Mononuclear cell (primary cell): Measurements from ENCODE around the gene LDB3. TPM values are rescaled to one million over a fixed set of nuclear protein-coding genes. Genes with fewer than 3 reads are reported as not detected.

Source experiments
- H3K27me3 ChIP-seq: 2 replicates; pipeline ENCODE4 v1.6.0; 2011; ENCODE audit warnings: low read length, control low read depth; ENCODE audit not compliant: insufficient read depth
- H3K4me1 ChIP-seq: 2 replicates; pipeline ENCODE4 v1.5.1; 2011; ENCODE audit warnings: mild to moderate bottlenecking, low read length, control low read depth; ENCODE audit not compliant: insufficient read depth
- H3K4me3 ChIP-seq: 2 replicates; pipeline ENCODE4 v1.5.1; 2011; ENCODE audit warnings: mild to moderate bottlenecking, low read length, moderate library complexity
- H3K9me3 ChIP-seq: 2 replicates; pipeline ENCODE4 v1.5.1; 2011; ENCODE audit warnings: low read depth, mild to moderate bottlenecking, control low read depth, low read length
- total RNA-seq: library from RNA; depleted of rRNA; stranded (reverse); fragments of >200 nt; gene quantifications from one replicate; pipeline ENCODE4 v1.2.3, GENCODE V29; 2012

Gene LDB3
- total RNA-seq, 1 donor = not detected

GRCh38 chr10:86684331-86685097 lies 16.2 kb downstream of the LDB3 start:
- Histone ChIP-seq H3K27me3 (no peaks in the 10 kb centered on the region), H3K4me3 (no peak overlapping the region), H3K9me3 (no peaks in the 10 kb centered on the region), H3K4me1 (no peaks in the 10 kb centered on the region)

- Histone ChIP-seq H3K4me1 (no peaks in the 10 kb centered on the region), H3K9me3 (no peaks in the 10 kb centered on the region), H3K27me3 (no peaks in the 10 kb centered on the region), H3K4me3 (no peak overlapping the region)
Measured at GRCh38 chr10:86685416-86685815, 17.1 kb downstream of the LDB3 start.

- Histone ChIP-seq H3K27me3 (no peaks in the 10 kb centered on the region), H3K4me3 (no peak overlapping the region), H3K4me1 (no peaks in the 10 kb centered on the region), H3K9me3 (no peaks in the 10 kb centered on the region)
Measured at GRCh38 chr10:86685893-86686632, 17.8 kb downstream of the LDB3 start.

- Histone ChIP-seq H3K27me3 (no peaks in the 10 kb centered on the region), H3K4me1 (no peaks in the 10 kb centered on the region), H3K9me3 (no peaks in the 10 kb centered on the region), H3K4me3 (no peak overlapping the region)
Measured at GRCh38 chr10:86686972-86687371, 18.7 kb downstream of the LDB3 start.

GRCh38 chr10:86687750-86688149 lies 19.4 kb downstream of the LDB3 start:
- Histone ChIP-seq H3K4me1 (no peaks in the 10 kb centered on the region), H3K27me3 (no peaks in the 10 kb centered on the region), H3K4me3 (no peak overlapping the region), H3K9me3 (no peaks in the 10 kb centered on the region)

GRCh38 chr10:86688398-86688921 lies 20.1 kb downstream of the LDB3 start:
- Histone ChIP-seq H3K4me1 (no peaks in the 10 kb centered on the region), H3K9me3 (no peaks in the 10 kb centered on the region), H3K27me3 (no peaks in the 10 kb centered on the region), H3K4me3 (no peak overlapping the region)

- H3K4me3 ChIP-seq = no peak overlapping the region
- H3K4me1 ChIP-seq = no peaks in the 10 kb centered on the region
- no peaks in the 10 kb centered on the region for H3K9me3 ChIP-seq
- H3K27me3 ChIP-seq = no peaks in the 10 kb centered on the region
Measured at GRCh38 chr10:86689146-86689545, 20.8 kb downstream of the LDB3 start.

GRCh38 chr10:86690231-86690630 lies 21.9 kb downstream of the LDB3 start:
- Histone ChIP-seq H3K4me3 (no peak overlapping the region), H3K27me3 (no peaks in the 10 kb centered on the region), H3K9me3 (no peaks in the 10 kb centered on the region)

GRCh38 chr10:86690657-86691084 lies 22.4 kb downstream of the LDB3 start:
- H3K27me3 ChIP-seq = no peaks in the 10 kb centered on the region
- H3K9me3 ChIP-seq = no peaks in the 10 kb centered on the region
- no peak overlapping the region for H3K4me3 ChIP-seq
- no peaks in the 10 kb centered on the region for H3K4me1 ChIP-seq

More at GRCh38 chr10:86690231-86690630, 21.9 kb downstream of the LDB3 start:
- H3K4me1 ChIP-seq = no peaks in the 10 kb centered on the region

- Histone ChIP-seq H3K4me3 (no peak overlapping the region), H3K4me1 (no peaks in the 10 kb centered on the region), H3K27me3 (no peaks in the 10 kb centered on the region), H3K9me3 (no peaks in the 10 kb centered on the region)
Measured at GRCh38 chr10:86691333-86692022, 23.2 kb downstream of the LDB3 start.

- Histone ChIP-seq H3K4me1 (no peaks in the 10 kb centered on the region), H3K4me3 (no peak overlapping the region), H3K9me3 (no peaks in the 10 kb centered on the region), H3K27me3 (no peaks in the 10 kb centered on the region)
Measured at GRCh38 chr10:86692023-86692514, 23.8 kb downstream of the LDB3 start.

GRCh38 chr10:86692664-86693063 lies 24.4 kb downstream of the LDB3 start:
- no peaks in the 10 kb centered on the region for H3K27me3 ChIP-seq
- no peaks in the 10 kb centered on the region for H3K4me1 ChIP-seq
- no peaks in the 10 kb centered on the region for H3K9me3 ChIP-seq
- H3K4me3 ChIP-seq = no peak overlapping the region

- H3K4me3 ChIP-seq = no peak overlapping the region
- H3K9me3 ChIP-seq = no peaks in the 10 kb centered on the region
- no peaks in the 10 kb centered on the region for H3K4me1 ChIP-seq
- H3K27me3 ChIP-seq = no peaks in the 10 kb centered on the region
Measured at GRCh38 chr10:86693275-86693674, 25.0 kb downstream of the LDB3 start.

GRCh38 chr10:86693721-86694369 lies 25.5 kb downstream of the LDB3 start:
- no peaks in the 10 kb centered on the region for H3K4me1 ChIP-seq
- no peaks in the 10 kb centered on the region for H3K27me3 ChIP-seq
- H3K9me3 ChIP-seq = no peaks in the 10 kb centered on the region
- H3K4me3 ChIP-seq = no peak overlapping the region
